GM19467 (cell line): ENCODE measurements around the gene CINP.
"Not testable (repeated sequence)": the region's sequence is repeated elsewhere in the genome, so short reads cannot be mapped to it uniquely, and the experiment has no call there.

ENCODE experiments used
- ATAC-seq: cut with Tn5 transposase; IDR thresholded peaks from one replicate; pipeline ENCODE4 v1.9.1; 2021; ENCODE audit warnings: mild to moderate bottlenecking, moderate library complexity; ENCODE audit not compliant: unreplicated experiment

CINP gene

DNA sequence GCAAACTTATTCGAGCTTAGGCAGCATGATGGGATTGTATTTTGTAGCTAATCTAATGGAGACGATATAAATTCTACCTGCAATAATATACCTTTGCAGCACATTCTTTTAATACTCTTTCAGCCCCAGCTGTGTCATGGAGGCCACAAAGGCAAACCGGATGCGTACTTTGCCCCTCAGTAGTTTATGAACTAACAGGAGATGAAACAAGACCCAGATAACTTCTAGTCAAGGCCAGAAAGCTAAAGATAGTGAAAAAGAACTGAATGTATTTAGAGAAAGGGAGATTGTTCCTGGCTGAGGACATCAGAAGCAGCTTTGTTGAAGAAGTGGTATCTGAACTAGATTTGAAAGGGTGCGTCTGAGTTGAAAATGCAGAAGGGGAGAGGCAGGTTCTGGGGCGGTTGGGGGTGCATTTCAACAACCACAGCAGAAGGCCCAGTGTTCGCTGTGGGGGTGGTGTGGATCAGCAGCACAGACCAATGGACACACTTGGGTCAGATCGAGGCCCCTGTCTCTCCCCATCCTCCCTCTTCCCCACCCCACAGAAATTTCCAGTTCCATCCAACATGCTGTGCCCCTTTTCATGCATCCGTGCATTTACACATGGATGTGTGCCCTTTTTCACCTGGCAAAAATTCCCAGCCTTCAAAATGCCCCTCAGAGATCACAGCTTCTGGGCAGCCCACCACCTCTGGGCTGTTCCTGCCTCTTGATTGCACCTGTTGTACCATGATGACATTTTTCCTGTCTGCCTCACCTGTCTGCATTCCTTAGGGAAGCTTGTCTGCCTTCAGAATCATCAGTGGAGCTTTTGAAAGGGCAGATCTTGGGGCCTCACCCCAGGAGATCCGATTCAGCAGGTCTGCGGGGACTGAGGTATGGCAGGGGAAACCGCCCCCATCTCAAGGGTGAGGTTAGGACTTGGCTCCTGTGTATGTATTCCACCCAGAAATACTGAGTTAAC is 41.0 kb downstream of the CINP start:
- ATAC-seq, result no peak

DNA sequence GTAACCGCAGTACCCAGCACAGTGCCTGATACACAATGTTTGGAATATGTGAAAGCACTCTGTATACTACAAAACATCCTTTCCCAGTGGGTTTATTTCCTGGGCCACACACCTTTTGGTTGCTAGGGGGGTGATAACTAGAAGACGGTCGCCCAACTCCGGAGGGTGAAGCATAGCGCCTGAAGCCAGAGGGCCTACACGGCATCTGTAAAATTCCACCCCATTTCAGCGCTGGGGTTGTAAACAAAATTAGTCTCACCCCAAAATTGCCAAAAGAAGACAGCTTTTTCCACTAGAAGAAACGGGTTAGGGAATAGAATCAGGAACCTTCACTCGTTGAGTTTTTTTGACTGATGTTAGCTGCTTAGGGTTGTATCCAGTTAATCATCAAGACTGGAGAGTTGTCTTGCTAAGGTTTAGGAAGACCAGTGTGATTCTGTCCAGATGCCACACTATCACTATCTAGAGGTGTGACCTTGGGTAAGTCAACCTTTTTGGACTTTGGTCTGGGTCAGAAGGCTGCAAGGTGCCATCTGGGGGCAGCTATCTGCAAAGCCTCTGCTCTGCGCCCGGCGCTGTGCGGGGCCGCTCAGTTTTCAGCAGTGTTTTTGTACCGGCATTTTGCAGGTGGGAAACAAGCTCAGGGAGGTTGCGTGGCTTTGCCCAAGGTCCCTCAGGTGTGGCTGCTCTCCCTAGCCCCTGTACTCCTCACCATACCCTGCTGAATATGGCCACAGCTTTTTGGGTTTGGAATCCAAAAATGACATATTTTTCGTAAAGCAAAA is 41.8 kb downstream of the CINP start:
- ATAC-seq, result no peak

DNA sequence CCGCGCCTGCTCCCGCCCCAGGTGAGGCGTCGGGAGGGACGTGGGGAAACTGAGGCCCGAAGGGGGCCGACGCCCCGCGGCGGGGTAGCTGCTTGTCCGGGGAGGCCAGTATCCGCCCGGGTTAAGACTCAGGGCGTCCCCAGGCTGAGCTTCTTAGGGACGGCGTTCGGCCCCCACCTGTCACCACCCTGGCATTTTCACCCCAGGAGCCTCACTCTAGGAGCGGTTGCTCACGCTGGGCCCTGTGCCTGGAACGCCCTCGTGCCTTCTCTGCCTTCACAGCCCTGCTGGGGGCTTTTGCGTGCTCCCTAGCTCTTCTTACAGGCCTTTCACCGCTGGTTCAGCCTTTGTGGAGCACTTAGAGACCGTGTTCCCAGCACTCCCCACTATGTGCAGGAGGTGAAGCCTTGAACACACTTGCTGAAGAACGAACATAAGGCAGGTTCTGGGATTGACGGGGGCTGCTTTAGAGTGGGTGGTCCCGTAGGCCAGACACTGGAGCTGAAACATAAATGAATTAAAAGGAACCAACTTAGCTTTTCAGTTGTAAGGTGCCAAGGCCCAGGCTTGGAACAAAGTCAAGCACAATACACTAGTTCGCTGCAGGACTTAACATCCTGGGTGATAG is 42.5 kb downstream of the CINP start:
- ATAC-seq, result peak; percentile 14

DNA sequence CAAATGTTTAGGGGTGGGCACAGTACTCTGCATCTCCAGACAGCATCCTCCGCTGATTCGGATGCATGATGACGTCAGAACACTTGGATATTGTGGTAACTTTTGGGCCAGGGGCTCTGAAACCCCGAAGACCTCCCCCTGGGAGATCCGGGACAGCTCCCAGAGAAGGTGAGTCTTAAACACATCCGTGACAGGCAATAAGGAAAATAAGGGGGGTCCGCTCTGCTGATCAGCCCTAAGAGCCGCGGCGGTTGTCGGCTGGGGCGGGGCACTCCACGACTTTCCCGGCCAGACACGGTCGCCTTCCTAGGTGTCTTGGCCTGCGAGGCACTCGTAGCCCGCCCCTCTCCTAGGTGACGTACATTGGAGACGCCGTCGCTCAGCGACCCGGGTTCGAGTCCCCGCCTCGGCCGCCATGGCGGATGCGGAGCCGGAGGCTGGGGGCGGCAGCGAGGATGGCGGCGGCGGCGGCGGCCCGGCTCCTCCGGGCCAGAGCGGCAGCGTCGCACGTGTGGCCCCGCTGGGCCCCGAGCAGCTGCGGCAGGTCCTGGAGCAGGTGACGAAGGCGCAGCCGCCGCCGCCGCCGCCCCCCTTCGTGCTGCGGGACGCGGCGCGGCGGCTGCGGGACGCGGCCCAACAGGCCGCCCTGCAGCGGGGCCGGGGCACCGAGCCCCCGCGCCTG is 43.2 kb downstream of the CINP start, which contains the start of gene ZNF839:
Gene ZNF839, plus strand, starts transcription at position 396 of the 682 bp plus-strand sequence. Its CDS starts 20 bp downstream, at position 416.
- ATAC-seq, result peak; percentile 51

DNA sequence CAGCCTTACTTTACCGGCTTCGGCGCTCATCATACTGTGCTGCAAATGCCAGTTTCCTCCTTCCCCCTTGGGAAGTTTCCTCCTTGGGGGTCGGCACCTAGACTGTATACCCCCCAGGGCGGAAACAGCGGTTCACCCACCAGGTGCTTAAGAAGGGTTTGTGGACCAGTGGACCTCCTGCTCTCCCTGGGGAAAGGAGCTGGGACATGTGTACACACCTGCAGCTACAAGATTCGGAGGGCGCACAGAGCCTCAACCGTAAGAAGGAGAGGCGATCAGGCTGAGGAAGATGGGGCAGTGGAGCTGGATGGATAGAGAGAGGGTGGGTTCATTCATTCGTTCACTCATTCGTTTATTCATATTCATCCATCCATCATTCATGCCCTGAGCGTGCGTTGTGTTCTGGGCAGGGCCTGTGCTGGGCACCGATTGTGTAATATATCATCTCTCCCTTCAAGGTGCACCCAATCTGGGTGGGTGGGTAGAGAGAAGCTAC is 43.9 kb downstream of the CINP start:
- no peak for ATAC-seq

DNA sequence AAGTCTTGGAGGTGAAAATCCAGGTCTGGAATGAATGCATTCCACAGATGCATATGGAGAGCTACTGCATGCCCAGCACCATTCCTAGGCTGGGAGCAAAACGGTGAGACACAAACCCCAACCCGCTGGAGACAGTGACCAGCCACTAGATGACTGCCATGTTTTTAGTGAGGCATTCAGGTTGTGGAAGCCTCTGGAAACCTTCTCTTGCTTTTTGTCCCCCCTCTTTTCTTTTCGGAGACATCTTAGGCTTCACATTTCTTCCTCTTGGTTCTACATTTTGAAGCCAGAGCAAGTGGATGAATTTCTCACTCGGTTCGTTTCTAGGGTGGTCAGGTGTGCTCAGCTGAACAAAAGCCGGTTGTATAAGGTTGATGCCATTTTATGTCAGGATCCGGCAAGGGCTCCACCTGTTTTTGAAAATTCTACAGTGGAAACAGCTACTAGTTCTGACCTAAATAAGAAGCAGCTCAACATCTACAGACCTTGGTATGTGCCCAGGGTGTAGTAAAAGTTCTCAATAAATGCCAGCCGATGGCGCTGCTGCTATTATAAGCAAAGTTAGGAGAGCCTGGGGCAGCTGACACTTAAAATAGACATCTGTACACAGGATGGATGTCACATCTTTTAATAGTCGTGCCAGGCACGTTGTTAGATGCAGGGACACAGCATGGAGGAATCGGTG is 45.0 kb downstream of the CINP start:
- no peak for ATAC-seq

DNA sequence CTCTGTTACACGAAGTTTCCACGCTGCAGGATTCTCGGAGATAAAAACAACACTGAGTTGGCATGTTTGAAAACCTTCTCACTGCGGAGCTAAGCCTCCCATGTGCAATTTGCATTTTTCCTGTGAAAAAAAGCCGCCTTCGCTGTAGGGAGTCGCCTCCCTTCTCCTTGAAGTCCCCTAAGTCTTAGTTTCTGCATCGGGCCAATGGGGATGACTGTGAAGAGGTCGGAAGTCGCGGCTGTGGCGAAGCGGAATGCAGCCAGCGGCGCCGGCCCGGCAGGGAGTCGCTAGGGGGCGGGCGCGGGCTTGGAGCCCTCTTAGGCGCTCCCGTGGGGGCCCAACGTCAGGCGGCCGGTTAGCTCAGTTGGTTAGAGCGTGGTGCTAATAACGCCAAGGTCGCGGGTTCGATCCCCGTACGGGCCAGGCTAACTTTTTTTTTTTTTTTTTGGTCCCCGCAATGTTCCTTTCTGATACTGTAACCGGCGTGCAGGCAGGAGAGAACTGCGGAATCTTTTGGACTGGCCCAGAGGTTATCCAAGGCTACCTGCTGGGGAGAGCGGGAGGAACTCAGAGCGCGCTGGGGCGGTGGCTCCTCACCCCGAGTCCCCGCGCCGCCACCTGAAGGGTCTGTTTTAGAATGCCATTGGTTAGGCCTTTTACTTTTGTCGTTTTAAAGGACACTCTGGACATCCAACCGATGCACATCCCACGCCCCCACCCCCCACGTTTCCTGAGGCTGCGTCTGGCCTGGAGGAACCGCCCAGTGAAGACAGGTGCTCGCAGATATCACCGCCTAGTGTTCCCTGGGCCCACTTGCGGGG is 45.7 kb downstream of the CINP start:
- ATAC-seq, result peak; percentile 53

DNA sequence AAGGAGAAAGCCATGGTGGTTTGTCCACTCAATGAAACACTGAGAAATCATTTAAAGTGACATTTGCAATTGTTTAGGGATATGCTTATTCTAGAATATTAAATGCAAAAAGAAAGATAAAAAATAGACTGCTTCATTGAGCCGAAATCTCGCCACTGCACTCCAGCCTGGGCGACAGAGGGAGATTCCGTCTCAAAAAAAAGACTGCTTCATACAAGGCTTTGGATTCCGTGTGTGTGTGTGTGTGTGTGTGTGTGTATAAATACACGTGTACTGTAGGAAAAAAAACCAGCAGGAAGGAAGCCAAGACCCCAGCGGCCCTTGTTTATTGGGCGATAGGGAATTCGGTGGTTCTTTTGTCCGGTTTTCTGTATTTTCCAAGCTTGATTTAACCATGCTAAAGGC is 46.4 kb downstream of the CINP start:
- no peak for ATAC-seq

DNA sequence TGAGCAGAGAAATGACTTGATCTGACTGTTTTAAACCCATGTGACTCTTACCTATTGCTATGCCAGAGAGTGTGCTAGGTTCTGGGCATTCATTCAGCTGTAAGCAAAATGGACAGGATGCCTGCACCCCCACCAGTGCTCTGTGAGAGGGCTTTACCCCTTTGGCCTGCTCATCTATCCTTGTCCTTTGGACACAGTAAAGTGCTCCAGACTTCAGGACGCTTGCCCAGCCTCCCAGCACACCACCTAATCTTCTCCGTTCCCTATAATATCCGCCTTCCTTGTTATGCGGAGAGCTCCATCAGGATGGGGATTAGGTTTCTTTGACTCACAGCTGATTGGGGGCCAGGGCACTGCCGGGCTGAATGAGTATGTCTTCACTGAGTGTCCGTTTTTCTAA is 47.6 kb downstream of the CINP start:
- no peak for ATAC-seq

DNA sequence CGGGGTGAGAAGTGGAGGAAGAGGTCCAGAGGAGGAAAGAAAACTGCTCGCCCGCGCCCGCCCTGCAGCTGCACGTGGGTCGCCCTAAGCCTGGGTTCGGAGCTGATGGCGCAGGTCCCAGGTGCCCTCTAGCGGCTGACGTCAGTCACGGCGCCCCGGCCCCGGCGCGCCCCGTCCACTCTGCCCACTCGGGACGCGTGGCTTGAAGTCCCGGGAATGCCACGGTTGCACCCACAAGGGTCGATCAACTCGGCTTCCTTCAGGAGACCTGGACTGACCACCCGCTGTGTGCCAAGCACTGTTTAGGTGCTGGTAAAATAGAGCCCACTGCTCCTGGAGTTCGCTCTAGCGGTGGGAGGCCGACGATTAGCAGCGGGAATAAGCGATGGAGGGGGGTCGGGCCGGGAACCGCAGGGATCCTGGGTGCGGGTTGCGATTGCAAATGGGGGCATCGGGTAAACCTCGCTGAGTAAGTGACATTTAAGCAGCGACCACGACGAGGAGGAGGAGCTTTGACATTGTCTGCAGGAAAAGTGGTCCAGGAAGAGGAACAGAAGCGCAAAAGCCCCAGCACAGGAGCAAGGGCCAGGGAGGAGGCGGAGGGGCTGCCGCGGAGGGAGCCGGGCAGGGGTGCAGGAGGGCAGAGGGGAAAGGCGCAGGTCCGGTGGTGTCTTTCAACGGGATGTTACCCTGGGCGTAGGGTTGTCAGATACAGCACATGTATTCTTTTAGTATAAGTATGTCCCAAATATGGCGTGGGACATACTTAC is 48.3 kb downstream of the CINP start:
- ATAC-seq, result peak; percentile 64

DNA sequence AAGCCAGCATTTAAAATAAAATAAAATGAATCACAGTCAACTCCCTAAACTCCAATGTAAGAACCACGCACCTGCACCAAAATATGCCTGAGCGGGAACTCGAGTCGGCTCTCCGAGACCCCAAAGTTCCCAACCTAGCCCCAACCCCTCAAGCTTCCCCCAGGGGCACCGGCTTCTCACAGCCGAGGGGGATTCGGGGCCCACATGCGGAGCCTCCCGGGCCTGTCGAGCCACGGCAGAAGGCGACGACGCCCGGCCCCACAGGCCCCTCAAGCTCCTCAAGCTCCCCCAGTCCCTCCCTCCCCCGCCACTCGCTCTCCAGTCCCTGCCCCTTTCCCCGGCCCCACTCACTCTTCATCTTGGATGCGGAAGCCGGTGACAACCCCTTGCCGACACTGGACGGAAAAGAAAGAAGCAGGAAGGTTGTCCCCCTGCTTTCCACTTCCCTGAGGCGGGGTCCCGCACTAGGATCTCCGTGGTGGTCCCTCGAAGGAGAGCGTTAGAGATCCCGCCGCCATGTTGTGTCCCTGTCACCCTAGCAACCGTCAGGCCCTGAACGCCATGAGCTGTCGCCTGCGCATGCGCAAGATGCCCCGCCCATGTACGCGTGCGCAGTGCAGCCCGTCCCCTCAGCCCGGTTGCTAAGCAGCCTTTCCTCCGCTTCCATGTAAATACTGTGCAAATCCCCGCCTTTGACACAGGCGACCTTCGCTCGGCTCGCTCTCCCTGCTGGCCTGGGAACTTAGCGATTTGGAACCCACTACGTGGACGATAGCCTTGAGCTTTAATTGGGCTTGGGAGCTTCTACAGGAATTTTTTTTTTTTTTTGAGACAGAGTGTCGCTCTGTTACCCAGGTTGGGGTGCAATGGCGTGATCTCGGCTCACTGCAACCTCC is 57.8 kb downstream of the CINP start, which contains the start of gene MOK:
Gene MOK, minus strand, starts transcription at position 554 of the 896 bp plus-strand sequence. Its CDS starts 196 bp downstream, at position 358.
- peak; percentile 90 for ATAC-seq

DNA sequence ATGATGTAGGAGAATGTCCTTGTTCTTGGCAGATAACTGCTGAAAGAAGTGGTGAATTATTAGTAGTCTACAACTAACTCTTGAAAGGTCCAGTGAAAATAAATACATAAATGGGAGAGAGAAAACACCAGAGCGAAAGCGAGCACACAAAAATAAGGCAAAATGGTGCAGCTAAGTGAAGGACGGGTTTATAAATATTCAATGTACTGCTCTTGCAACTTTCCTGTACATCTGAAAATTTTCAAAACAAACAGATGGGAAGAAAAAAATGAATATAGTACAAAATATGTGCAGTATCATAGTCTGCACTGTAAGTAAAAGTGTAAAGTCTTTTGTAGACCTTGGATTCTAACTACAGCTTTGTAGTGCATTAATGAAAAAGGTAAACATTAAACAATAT is 59.0 kb downstream of the CINP start:
- no peak for ATAC-seq

DNA sequence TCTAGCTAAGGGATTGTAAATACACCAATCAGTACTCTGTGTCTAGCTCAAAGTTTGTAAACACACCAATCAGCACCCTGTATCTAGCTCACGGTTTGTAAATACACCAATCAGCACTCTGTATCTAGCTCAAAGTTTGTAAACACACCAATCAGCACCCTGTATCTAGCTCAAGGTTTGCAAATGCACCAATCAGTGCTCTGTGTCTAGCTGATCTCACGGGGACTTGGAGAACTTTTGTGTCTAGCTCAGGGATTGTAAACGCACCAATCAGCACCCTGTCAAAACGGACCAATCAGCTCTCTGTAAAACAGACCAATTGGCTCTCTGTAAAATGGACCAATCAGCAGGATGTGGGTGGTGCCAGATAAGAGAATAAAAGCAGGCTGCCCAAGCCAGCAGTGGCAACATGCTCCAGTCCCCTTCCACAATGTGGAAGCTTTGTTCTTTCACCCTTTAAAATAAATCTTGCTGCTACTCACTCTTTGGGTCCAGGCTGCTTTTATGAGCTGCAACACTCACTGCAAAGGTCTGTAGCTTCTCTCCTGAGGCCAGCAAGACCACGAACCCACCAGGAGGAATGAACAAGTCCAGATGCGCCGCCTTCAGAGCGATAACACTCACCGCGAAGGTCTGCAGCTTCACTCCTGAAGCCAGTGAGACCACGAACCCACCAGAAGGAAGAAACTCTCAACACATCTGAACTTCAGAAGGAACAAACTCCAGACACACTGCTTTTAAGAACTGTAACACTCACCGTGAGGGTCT is 64.2 kb downstream of the CINP start:
- not testable (repeated sequence) for ATAC-seq
